ENCODE results near the gene SLC37A3. TPM values are rescaled to one million over a fixed set of nuclear protein-coding genes. Genes with fewer than 3 reads are reported as not detected.
"Not testable (repeated sequence)": the region's sequence is repeated elsewhere in the genome, so short reads cannot be mapped to it uniquely, and the experiment has no call there.

Gene SLC37A3
- total RNA-seq, 1 donor from 2014 or later, result 46.5 TPM

DNA sequence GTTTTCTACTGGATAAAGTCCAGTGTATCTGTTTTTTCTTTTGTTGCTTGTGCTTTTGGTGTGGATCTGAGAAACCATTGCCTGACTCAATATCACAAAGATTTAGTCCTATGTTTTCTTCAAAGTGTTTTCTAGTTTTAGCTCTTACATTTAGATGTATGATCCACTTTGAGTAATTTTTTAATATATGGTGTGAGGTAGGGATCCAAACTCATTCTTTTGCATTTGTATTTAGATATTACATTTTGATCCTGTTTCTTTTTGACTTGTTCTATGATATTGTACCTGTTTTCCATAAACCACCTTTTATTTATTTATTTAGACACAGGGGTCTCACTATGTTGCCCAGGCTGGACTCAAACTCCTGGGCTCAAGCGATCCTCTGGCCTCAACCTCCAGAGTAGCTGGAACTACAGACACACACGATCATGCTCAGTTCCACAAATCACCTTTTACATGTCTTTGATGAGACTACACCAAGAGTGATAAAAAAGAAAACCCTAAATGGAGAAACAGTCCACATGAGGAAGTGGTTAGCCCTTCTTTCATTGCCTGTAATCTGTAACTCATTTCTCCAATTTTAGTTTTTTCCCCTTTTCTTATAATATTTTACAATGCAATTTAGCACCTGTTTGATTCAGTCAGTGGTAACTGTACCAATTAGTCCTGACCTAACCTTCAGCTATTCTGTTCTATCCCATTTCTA is 86.0 kb downstream of the SLC37A3 start:
- DNase-seq (ENCODE audit: low read depth in 2 of 2), result no peak

DNA sequence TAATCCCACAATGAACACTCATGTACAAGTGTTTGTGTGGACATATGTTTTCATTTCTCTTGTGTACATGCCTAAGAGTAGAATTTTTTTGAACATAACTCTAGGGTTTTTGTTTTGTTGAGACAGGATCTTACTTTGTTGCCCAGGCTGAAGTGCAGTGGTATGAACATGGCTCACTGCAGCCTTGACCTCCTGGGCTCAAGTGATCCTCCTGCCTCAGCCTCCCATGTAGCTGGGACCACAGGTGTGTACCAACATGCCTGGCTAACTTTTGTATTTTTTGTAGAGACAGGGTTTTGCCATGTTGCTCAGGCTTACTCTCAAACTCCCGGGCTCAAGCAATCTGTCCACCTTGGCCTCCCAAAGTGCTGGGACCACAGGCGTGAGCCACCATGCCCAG is 87.2 kb downstream of the SLC37A3 start:
- not testable (repeated sequence) for DNase-seq (ENCODE audit: low read depth in 2 of 2)

DNA sequence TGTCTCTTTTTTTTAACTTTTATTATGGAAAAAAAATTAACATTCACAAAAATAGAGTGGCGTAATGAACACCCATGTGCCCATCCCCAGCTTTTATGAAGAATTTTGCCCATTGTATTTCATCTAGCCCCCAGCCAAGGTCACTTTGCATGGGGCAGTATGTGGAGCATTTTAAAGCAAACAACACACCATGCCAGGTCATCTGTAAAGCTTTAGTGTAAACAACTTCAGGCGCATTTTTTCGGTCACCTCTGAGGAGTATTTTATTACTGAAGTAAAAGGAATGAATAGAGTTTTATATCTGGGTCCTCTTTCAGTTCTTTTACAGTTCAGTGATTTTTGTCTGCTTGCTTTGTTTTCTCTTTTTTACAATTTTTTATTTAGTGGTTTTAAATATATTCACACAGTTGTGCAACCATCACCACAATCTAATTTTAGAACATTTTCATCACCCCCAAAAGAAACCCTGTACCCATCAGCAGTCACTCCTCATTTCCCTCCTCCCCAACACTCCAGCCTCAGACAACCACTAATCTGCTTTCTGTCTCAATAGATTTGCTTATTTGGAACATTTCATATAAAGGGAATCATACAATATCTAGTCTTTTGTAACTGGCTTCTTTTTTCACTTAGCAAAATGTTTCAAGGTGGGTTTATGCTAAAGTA is 87.9 kb downstream of the SLC37A3 start:
- DNase-seq (ENCODE audit: low read depth in 2 of 2), result no peak

DNA sequence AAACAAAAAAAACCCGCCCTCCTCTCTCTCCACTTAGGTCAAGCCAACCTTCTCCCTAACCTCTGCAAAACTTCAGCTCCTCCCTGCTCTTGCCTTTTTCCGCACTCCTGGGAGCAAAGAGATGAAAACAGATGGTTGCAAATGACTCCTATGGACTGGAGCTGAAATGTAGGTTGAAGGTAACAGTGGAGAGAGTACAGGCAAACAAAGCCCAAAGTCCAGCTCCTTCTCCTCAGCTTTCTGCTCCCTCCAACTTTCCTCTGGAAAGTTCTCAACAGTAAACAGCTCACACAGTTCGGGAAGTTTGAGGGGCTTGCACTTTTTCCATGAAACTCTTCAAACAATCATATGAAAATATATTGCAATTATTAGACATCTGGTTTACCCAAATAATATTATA is 90.3 kb downstream of the SLC37A3 start:
- DNase-seq (ENCODE audit: low read depth in 2 of 2), result no peak

DNA sequence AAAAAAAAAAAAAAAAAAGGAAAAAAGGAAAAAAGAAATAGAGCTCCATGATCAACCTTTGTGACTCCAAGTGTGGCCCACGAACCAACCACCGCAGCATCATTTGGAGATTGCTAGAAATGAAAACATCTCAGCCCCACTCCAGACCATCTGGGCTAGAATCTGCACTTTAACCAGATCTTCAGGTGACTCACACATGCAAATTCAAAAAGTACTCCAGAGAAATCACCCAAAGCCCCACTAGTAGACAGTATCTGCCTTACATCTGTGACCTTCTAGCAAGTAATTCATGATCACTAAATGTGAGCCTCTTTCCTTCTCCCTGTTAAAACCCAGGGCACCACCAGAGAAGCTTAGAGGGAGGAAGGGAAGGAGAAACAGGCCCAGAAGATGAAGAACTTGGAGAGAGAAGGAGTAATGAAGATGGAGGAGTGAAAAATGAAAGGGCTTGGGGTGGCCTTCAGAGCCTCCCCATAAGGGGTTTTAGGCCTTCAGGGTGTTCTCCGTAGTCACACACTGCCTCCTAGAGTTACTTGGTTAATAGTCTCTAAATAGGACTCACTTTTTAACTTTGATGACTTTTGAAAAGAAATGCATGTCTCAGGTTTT is 94.0 kb downstream of the SLC37A3 start:
- peak; percentile 24 to 41 for DNase-seq (ENCODE audit: low read depth in 2 of 2)

DNA sequence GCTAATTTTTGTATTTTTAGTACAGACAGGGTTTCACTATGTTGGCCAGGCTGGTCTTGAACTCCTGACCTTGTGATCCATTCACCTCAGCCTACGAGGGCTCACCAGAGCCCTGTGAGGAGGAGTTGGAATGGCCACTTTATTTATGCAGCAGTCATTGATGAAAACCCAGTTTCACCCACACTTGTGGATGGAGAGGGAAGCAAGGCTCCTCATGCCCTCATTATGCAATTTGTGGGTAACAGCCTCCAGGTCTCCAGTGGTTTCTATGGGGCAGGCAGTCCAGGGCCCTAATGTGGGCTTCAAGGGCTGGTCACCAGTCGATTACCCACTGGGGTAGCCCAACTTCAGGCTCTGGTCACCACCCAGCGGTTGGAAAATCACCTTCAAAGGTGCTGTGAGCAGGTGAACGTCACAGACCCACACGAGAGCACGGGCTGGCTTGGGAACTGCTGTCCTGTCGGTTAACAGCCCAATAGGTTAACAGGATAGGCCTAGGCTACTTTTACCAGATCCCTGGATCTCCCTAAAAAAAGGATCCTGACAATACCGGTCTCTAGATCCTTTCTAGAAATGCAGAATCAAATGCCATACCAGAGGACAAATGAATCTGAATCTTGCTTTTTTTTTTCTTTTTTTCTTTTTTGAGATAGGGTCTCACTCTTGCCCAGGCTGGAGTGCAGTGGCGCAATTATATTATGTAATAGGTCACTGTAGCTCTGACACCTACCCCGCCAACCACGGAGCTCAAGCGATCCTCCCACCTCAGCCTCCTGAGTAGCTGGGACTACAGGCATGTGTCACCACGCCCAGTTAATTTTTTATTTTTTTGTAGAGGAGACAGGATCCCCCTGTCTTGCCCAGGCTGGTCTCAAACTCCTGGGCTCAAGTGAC is 97.8 kb downstream of the SLC37A3 start:
- no peak for DNase-seq (ENCODE audit: low read depth in 2 of 2)

DNA sequence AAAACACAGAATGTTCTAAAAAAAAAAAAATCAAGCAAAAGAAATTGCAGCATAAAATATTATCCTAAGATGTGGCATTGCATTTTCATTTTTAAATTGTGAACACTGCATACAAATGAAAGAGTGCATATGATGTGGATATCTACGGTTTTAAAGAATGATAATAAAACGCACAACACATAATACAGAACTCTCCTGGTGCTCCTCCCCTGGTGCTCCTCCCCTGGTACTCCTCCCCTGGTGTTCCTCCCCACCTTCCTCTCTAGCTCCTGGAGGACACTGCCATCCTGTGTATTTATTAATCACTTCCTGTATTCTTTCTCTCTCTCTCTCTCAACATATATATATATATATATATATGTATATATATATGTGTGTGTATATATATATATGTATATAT is 100.1 kb downstream of the SLC37A3 start:
- no peak for DNase-seq (ENCODE audit: low read depth in 2 of 2)

DNA sequence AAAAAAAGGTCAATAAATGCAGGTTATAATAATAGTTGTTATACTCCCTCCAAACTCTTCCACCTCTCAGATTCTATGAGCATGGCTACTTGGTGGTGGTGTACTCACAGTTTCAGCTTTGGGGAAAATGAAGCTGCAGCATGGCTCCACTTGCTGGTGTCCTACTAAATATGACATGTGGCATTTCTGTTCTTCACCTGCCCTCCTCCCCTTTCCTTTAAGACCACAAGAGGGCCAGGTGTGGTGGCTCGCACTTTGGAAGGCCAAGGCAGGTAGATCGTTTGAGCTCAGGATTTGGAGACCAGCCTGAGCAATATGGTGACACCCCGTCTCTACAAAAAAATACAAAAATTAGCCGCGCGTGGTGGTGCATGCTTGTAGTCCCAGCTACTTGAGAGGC is 101.1 kb downstream of the SLC37A3 start:
- no peak for DNase-seq (ENCODE audit: low read depth in 2 of 2)

DNA sequence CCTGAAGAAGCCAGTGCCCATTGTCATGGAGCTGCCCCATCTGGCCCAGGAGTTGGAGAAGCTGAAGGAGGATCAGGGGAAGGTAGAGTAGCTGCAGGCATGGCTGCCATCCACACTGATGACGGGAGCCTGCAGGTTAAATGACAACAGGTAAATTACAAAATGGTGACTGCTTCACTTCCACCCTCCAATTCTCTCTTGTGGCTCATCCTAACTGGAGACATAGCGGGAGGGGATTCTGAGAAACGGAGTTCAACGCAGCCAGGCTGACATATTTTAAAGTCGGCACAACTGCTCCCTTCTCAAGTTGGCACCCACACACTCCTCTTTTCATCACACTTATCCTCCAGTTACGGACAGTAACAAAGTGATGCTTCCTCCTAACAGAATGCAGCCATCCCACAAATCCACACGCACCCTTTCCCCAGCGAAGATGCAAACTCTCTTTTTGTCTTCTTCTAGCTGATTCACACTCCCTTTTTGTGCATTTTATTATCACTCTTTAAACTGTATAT is 103.0 kb downstream of the SLC37A3 start:
- DNase-seq (ENCODE audit: low read depth in 2 of 2), result no peak

DNA sequence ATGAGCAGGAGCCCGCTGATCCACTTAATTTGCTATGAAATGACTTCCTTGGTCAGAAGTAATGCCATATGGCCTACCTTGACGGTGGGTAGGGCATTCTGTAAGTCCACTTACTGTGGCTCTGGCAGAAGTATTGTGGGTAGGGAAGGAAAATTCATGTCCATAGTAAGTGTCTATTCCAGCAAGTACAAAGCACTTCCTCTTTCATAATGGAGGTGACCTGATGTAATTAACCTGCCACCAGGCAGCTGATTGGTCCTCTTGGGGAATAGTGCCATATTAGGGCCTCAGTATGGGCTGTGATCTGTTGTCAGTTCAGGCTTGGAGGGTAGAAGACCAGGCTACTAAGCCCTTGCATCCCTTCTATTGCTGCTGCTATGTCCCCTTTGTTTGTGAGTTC is 103.9 kb downstream of the SLC37A3 start:
- DNase-seq (ENCODE audit: low read depth in 2 of 2), result no peak

DNA sequence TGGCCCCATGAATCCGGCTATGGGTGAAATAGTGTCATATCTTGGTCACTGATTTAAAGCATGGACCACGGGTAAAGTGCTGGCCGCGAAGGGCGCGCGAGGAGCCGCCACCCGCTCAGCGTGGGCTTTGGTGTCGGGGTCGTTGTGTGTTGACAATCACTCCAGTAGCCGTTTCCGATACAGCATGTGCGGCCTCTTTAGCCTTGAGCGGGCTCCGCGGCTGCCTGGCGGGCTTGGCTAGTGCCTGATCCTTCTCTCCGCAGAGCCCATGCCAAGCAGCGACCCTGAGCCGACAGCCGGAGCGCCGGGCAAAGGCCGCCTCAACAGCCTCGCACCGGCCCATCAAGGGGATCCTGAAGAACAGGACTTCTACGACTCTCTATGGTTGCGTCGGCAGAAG is 105.9 kb downstream of the SLC37A3 start:
- no peak for DNase-seq (ENCODE audit: low read depth in 2 of 2)

DNA sequence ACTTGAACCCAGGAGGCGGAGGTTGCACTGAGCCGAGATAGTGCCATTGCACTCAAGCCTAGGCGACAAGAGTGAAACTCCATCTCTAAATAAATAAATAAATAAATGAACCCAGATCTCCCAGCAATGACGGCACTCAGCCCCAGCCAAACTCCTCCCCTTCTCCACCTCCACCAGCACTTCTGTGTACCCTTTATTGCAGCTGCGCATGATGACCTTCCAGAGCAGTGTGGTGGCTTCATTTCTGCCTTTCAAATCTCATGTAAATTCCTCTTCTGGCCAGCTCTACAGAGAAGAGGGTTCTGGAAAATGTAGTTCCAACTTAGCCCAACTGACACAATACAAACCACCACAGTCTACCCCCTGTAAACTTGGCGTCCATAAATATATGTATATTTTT is 108.5 kb downstream of the SLC37A3 start:
- DNase-seq (ENCODE audit: low read depth in 2 of 2), result no peak

DNA sequence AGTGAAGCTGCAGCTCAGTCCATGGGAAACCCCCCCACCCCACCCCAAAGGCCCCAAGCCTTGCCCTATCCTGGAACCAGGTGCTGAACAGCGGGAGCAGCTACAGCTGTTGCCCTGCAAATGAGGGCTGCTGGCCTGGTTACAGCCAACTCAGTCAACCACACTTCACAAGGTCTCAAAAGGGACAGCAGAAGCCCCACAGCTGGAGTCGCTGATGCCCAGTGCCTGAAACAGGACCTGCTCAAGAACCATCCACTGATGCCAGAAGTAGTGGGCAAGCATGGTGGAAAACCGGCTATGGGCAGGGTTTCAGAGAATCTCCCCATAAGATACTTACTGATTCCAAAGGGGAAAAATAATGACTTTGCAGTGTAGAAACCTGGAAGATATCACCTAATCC is 110.3 kb downstream of the SLC37A3 start:
- DNase-seq (ENCODE audit: low read depth in 2 of 2), result no peak

DNA sequence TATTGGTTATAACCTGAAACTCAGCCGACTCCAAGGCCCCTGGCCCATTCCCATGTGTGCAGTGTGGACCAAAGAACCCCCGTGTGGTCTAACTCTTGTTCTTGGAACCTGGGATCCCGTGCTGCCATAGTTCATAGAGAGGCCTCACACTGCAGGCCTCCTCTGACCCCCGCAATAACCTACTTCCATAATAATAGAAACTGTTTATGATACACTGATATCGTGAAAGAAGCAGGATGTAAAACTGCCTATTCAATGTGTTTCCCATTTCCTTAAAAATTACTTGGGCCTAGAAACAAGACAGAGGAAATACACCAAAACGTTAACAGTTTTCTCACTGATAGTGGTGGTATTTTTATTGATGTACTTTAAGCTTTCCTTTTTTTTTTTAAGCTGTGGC is 112.4 kb downstream of the SLC37A3 start:
- no peak for DNase-seq (ENCODE audit: low read depth in 2 of 2)

DNA sequence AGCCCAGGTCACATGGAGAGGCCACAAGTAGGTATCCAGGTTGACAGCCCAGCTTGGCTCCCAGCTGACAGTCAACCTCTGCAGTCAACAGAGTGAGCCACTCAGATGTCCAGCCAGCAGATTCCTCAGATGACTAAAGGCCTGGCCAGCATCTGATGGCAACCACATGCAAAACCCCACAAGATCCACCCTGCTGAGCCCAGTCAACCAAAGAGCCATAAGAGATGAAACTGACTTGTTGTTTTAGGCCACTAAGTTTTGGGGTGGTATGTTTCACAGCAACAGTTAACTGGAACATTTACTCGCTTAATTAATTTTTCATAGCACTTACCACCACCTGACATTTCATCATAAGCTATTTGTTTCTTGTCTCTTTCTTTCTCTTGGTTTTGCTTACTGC is 114.3 kb downstream of the SLC37A3 start:
- no peak for DNase-seq (ENCODE audit: low read depth in 2 of 2)

Other genes with a start within 250 kb of the SLC37A3 start
- 6.2 and 11.3 TPM in 2 replicates for gene KDM7A, start 221.5 kb downstream of the SLC37A3 start, total RNA-seq
- 0.26 TPM in 1 of 2 replicates, not detected in the other for gene RAB19, start 5.5 kb upstream of the SLC37A3 start, total RNA-seq
- gene MKRN1, start 81.0 kb upstream of the SLC37A3 start, total RNA-seq, result 35.4 and 38.6 TPM in 2 replicates
- gene DENND2A, start 242.3 kb upstream of the SLC37A3 start, total RNA-seq, result 0.64 and 0.89 TPM in 2 replicates

Measured in dermis microvascular lymphatic vessel endothelial cell (primary cell).